ENCODE data around the gene SLC13A2. TPM values are rescaled to one million over a fixed set of nuclear protein-coding genes. Genes with fewer than 3 reads are reported as not detected.

The SLC13A2 gene
- 0.10 to 0.18 TPM (median 0.14 TPM) in 5 replicates for total RNA-seq (2022; extraction: Qiagen RNA extraction; ENCODE audit: low read depth)

GRCh38 chr17:28473542-28473941, at the start of gene SLC13A2:
Gene SLC13A2, plus strand, starts transcription at chr17:28473644. Its CDS starts 69 bp downstream, at chr17:28473713.

GRCh38 chr17:28505986-28506665, 32.7 kb downstream of the SLC13A2 start, which contains the start of gene FOXN1:
Gene FOXN1, plus strand, starts transcription at chr17:28506348. Its CDS starts 17,622 bp downstream, at chr17:28523970.

Other genes starting within 250 kb of the SLC13A2 start
- gene TMEM97, start 154.4 kb upstream of the SLC13A2 start, total RNA-seq (2022; extraction: Qiagen RNA extraction; ENCODE audit: low read depth) = 39.9 to 45.7 TPM (median 41.3 TPM) in 5 replicates
- gene IFT20, start 138.2 kb upstream of the SLC13A2 start, total RNA-seq (2022; extraction: Qiagen RNA extraction; ENCODE audit: low read depth) = 51.9 to 58.0 TPM (median 56.2 TPM) in 5 replicates
- 41.1 to 53.5 TPM (median 47.7 TPM) in 5 replicates for gene TNFAIP1, start 137.9 kb upstream of the SLC13A2 start, total RNA-seq (2022; extraction: Qiagen RNA extraction; ENCODE audit: low read depth)
- 142 to 172 TPM (median 160 TPM) in 5 replicates for gene POLDIP2, start 116.1 kb upstream of the SLC13A2 start, total RNA-seq (2022; extraction: Qiagen RNA extraction; ENCODE audit: low read depth)
- gene SEBOX, start 108.4 kb upstream of the SLC13A2 start, total RNA-seq (2022; extraction: Qiagen RNA extraction; ENCODE audit: low read depth) = not detected in 5 replicates
- 16.5 to 23.2 TPM (median 19.6 TPM) in 5 replicates for gene VTN, start 103.3 kb upstream of the SLC13A2 start, total RNA-seq (2022; extraction: Qiagen RNA extraction; ENCODE audit: low read depth)
- gene SARM1, start 102.0 kb upstream of the SLC13A2 start, total RNA-seq (2022; extraction: Qiagen RNA extraction; ENCODE audit: low read depth) = 4.3 to 6.7 TPM (median 5.9 TPM) in 5 replicates
- gene SLC46A1, start 67.4 kb upstream of the SLC13A2 start, total RNA-seq (2022; extraction: Qiagen RNA extraction; ENCODE audit: low read depth) = 16.3 to 20.4 TPM (median 18.9 TPM) in 5 replicates
- 0.03 TPM in 2 of 5 replicates, not detected in the others for gene FOXN1, start 32.7 kb downstream of the SLC13A2 start, total RNA-seq (2022; extraction: Qiagen RNA extraction; ENCODE audit: low read depth)
- 26.8 to 35.5 TPM (median 29.7 TPM) in 5 replicates for gene UNC119, start 79.0 kb downstream of the SLC13A2 start, total RNA-seq (2022; extraction: Qiagen RNA extraction; ENCODE audit: low read depth)
- gene PIGS, start 97.9 kb downstream of the SLC13A2 start, total RNA-seq (2022; extraction: Qiagen RNA extraction; ENCODE audit: low read depth) = 51.4 to 61.9 TPM (median 58.3 TPM) in 5 replicates
- 1.2 to 2.3 TPM (median 2.1 TPM) in 5 replicates for gene ALDOC, start 103.3 kb downstream of the SLC13A2 start, total RNA-seq (2022; extraction: Qiagen RNA extraction; ENCODE audit: low read depth)
- gene SPAG5, start 125.4 kb downstream of the SLC13A2 start, total RNA-seq (2022; extraction: Qiagen RNA extraction; ENCODE audit: low read depth) = 70.5 to 83.0 TPM (median 75.8 TPM) in 5 replicates
- 2.5 to 4.6 TPM (median 3.8 TPM) in 5 replicates for gene RSKR, start 140.5 kb downstream of the SLC13A2 start, total RNA-seq (2022; extraction: Qiagen RNA extraction; ENCODE audit: low read depth)
- gene BLTP2, start 171.5 kb downstream of the SLC13A2 start, total RNA-seq (2022; extraction: Qiagen RNA extraction; ENCODE audit: low read depth) = 50.8 to 63.8 TPM (median 58.0 TPM) in 5 replicates
- 80.3 to 84.5 TPM (median 82.4 TPM) in 5 replicates for gene SDF2, start 188.3 kb downstream of the SLC13A2 start, total RNA-seq (2022; extraction: Qiagen RNA extraction; ENCODE audit: low read depth)
- gene SUPT6H, start 188.6 kb downstream of the SLC13A2 start, total RNA-seq (2022; extraction: Qiagen RNA extraction; ENCODE audit: low read depth) = 67.1 to 72.5 TPM (median 71.6 TPM) in 5 replicates
- gene PROCA1, start 238.2 kb downstream of the SLC13A2 start, total RNA-seq (2022; extraction: Qiagen RNA extraction; ENCODE audit: low read depth) = 0.88 to 1.8 TPM (median 1.3 TPM) in 5 replicates
- 200 to 242 TPM (median 235 TPM) in 5 replicates for gene RAB34, start 244.2 kb downstream of the SLC13A2 start, total RNA-seq (2022; extraction: Qiagen RNA extraction; ENCODE audit: low read depth)
- 1,948 to 2,533 TPM (median 2,127 TPM) in 5 replicates for gene RPL23A, start 246.3 kb downstream of the SLC13A2 start, total RNA-seq (2022; extraction: Qiagen RNA extraction; ENCODE audit: low read depth)

Measured in A549 treated with GW870086 at 1 μM for 4 hours (cell line).